HG03432 (cell line): ENCODE measurements around the gene SCFD2.
"Not testable (repeated sequence)": the region's sequence is repeated elsewhere in the genome, so short reads cannot be mapped to it uniquely, and the experiment has no call there.

Experiments
- ATAC-seq: cut with Tn5 transposase; IDR thresholded peaks from one replicate; pipeline ENCODE4 v1.9.1; 2021; ENCODE audit warnings: mild to moderate bottlenecking, moderate library complexity; ENCODE audit not compliant: unreplicated experiment

Gene SCFD2

DNA sequence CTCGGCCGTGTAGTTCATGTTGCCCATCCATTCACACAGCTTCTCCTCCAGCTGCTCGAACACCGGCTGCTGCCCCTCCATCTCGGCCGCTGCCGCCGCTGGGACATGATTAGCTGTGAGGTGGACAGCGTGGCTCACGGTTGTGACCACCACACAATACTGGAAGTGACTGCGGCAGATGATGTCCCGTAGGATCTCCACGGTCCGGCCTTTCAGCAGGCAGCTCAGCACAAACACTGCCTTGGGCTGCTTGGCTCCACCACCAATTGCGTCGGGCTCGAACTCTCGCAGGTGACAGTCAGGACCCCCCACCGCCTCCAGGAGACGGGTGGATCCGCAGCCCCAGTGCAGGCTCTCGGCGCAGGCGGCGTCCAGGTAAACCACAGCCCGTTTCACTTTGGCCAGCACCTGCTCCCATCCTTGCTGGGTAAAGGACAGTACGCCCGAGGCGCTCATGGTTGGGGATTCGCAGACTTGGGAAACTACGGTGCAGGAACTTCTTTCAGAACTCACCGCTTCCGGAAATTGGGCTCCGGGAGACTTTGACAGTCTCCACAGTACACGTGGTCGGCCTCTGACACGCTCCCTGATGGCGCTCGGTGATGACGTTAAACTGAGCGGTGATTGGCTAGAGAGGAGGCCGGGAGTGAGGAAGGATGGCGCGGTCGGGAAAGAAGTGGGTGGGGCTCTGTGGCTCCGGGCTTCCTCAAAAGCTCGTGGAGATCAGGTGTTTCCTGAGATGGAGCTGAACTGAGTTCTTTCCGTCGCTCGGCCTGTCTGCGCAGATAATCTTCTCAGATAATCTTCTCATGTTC, at the start of gene SCFD2:
Gene SCFD2, minus strand, starts transcription at position 576 of the 815 bp plus-strand sequence.
- ATAC-seq = peak; percentile 99

- ATAC-seq = not testable (repeated sequence)
These were observed 43.6 kb upstream of the SCFD2 start for GRCh38 chr4:53409479-53409878.

- ATAC-seq = no peak
These were observed 14.4 kb upstream of the SCFD2 start for GRCh38 chr4:53380221-53380620.

GRCh38 chr4:53378171-53378482, 12.3 kb upstream of the SCFD2 start:
- peak; percentile 56 for ATAC-seq

DNA sequence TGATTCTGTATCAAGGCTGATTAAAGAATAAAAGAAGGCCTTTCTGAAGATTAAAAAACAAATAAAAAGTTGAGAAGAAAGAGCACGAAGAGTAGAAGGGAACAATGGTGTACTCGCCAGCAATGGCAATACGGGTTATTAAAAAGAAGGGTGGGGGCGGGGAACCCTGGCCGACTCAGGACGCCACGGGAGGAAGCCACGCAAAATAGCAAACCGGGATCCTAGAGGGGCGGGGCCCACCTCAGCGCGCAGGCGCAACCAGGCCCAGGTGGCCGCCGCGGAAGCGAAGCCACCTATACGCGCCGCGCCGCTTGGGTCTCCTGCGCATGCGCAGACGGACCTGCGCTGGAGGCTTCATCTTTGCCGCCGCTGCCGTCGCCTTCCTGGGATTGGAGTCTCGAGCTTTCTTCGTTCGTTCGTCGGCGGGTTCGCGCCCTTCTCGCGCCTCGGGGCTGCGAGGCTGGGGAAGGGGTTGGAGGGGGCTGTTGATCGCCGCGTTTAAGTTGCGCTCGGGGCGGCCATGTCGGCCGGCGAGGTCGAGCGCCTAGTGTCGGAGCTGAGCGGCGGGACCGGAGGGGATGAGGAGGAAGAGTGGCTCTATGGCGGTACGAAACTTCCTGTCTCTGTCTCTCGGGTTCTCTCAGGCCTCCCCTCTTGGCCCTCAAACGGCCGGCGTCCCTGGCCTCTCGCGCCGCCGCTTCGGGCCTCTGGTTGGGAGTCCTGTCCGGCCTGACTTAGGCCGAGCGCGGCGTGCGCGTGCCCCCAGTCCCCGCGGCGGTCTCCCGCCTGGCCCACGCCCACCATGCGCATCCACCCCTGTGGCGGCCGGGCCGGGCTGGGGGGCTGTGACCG, 11.7 kb upstream of the SCFD2 start, which contains the start of gene FIP1L1:
Gene FIP1L1, plus strand, starts transcription at position 323 of the 852 bp plus-strand sequence. Its CDS starts 198 bp downstream, at position 521.
- ATAC-seq = peak; percentile 92

- ATAC-seq = no peak
These were observed 11.0 kb upstream of the SCFD2 start for GRCh38 chr4:53376900-53377299.

GRCh38 chr4:53374777-53375258, 9.0 kb upstream of the SCFD2 start:
- no peak for ATAC-seq

DNA sequence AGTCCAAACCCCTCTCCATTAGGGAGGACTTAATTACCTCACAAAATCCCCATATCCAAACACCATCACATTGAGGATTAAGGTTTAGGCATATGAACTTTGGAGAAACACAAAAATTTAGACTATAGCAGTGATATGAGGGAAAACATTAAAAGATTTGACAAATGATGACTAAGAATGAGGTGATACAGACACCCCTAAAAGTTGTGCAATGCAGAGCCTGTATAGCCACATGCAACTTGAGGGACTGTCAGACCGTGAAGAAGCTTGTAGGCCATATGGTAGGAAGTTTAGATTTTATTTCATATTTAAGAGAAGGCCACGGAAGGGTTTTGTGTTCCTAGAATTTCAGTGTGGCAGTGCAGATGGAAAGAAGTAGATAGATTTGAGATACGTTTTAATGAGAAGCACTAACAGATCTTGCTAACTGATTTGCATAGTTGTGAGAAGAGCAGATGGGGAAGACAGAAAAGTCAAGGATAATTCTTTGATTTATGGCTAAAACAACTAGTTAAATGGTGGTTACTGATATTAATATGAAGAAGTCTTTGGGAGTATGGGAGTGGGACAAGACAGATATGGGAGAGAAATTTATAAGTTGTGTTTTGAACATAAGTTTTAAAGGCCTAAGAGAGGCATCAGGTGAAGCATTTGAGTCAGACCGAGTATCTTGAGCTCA, 6.1 kb upstream of the SCFD2 start:
- no peak for ATAC-seq

DNA sequence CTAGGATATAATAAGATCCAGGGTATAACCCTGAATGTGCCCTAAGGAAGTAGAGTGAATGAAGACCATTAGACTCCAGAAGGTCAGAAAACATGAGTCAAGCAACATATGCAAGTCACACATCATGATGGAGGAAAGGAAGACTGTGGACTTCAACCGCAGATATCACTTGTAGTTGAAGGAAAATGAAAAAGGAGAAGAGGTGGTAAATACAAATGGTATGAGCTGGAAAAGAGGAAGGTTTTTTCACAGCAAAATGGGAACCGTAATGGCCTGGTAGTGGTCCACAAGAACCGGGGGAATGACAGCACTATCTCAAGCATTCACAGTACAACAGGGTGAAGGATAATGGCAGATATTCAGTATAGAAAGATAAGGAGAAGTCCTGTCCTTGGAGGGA, 5.2 kb upstream of the SCFD2 start:
- ATAC-seq = no peak

DNA sequence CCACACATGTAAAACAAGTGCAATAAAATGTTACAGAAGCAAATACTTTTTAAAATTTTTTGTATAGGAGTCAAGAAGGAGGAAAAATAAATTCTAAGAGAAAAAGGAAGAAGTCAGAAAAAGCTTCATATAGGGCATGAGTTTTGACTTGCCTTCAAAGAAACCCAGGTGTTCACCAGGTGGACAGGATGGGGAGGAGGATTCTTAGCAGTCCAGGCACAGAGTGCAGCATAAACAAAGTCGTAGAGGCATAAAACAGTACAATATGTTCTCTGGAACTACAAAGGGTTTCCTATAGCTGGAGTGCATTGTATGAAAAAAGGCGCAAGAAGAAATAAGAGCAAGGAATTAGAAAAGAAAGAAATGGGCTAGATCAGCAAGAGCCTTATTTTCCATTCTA, 1.9 kb upstream of the SCFD2 start:
- ATAC-seq = no peak

DNA sequence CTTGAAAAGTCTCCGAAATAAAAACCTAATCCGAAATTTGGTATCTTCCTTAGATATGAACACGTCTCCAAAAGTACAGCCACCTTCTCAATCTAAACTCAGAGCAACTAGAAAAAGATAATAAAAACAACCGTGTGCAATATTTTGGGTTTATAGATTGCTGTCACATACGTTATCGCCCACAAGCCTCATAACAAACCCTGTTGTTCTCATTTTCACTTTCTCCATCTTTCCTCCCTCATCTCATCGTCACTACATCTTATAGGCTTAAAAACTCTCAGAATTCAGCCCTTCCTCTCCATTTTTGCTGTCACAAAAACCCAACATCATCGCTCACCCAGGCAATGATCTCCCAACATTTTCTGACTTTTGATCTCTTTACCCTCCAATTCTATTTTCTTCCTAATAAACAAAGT, 448 bp upstream of the SCFD2 start:
- peak; percentile 15 for ATAC-seq

- ATAC-seq = peak; percentile 10
These were observed 758 bp downstream of the SCFD2 start for GRCh38 chr4:53365121-53365485.

GRCh38 chr4:53364624-53365023, 1.2 kb downstream of the SCFD2 start:
- no peak for ATAC-seq

- no peak for ATAC-seq
These were observed 3.8 kb downstream of the SCFD2 start for GRCh38 chr4:53362093-53362492.

DNA sequence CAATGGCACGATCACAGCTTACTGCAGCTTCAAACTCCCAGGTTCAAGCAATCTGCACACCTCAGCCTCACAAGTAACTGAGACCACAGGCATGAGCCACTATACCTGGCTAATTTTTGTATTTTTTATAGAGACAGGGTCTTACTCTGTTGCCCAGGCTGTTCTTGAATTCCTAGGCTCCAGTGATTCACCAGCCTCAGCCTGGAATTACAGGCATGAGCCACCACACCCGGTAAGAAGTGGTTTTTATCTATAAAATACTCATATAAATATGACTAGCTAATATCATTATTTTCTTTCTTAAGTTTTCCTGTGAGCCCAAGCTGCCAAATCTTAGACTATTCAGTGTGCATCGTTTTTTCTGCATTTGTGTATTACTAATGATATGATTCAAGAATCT, 4.4 kb downstream of the SCFD2 start:
- no peak for ATAC-seq

DNA sequence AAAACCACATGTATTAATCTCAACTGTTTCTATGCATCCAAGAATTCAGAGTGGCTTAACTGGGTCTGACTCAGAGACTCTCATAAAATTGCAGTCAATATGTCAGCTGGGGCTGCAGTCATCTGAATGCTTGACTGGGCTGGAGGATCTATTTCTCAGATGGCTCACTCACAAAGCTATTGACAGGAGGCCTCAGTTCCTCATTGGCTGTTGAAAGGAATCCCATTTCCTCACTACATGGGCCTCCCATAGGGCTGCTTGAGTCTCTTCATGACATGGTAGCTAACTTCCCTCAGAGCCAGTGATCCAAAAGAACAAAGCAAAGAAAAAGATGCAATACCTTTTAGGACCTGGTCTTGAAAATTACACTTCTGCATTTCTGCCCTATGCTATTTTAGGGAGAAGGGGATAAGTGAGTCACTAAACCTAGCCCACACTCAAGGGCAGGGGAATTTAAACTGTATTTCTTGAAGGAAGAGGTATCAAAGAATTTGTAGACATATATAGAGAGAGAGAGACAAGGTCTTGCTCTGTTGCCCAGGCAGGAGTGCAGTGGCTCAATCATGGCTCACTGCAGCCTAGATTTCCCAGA, 9.8 kb downstream of the SCFD2 start:
- no peak for ATAC-seq

GRCh38 chr4:53354012-53354722, 11.7 kb downstream of the SCFD2 start:
- ATAC-seq = no peak

GRCh38 chr4:53349091-53349491, 16.8 kb downstream of the SCFD2 start:
- ATAC-seq = no peak

- no peak for ATAC-seq
These were observed 17.8 kb downstream of the SCFD2 start for GRCh38 chr4:53348046-53348445.
